Measurements from ENCODE around the gene OPN1MW2.
"Not testable (repeated sequence)": the region's sequence is repeated elsewhere in the genome, so short reads cannot be mapped to it uniquely, and the experiment has no call there.

Gene OPN1MW2

GRCh38 chrX:154219456-154219855 lies at the start of gene OPN1MW2:
OPN1MW2 (plus strand) TSS chrX:154219756; CDS start chrX:154219816, 60 bp downstream.
- H3K9me3 ChIP-seq (ENCODE audit: control insufficient read depth, insufficient read depth, low read depth, low read length); H3K4me1 ChIP-seq (ENCODE audit: control insufficient read depth, insufficient read depth, low read length); H3K36me3 ChIP-seq (ENCODE audit: control insufficient read depth in 2 of 2, insufficient read depth in 1 of 2, low read length in 2 of 2); H3K4me3 ChIP-seq (ENCODE audit: low read depth, low read length); H3K27ac ChIP-seq (ENCODE audit: extremely low read depth, low read depth, low read length); CTCF ChIA-PET; POLR2A ChIA-PET: not testable (repeated sequence)

- POLR2A ChIA-PET, CTCF ChIA-PET: not testable (repeated sequence)
Measured at GRCh38 chrX:154172535-154172943, 47.0 kb upstream of the OPN1MW2 start.

GRCh38 chrX:154174356-154174755 lies 45.2 kb upstream of the OPN1MW2 start:
- H3K9me3 ChIP-seq (ENCODE audit: control insufficient read depth, insufficient read depth, low read depth, low read length); POLR2A ChIA-PET; H3K27ac ChIP-seq (ENCODE audit: extremely low read depth, low read depth, low read length); CTCF ChIA-PET; H3K36me3 ChIP-seq (ENCODE audit: control insufficient read depth in 2 of 2, insufficient read depth in 1 of 2, low read length in 2 of 2); H3K4me1 ChIP-seq (ENCODE audit: control insufficient read depth, insufficient read depth, low read length); H3K4me3 ChIP-seq (ENCODE audit: low read depth, low read length): not testable (repeated sequence)

More at GRCh38 chrX:154172535-154172943, 47.0 kb upstream of the OPN1MW2 start:
- not testable (repeated sequence) for H3K27ac ChIP-seq (ENCODE audit: extremely low read depth, low read depth, low read length); H3K4me3 ChIP-seq (ENCODE audit: low read depth, low read length); H3K36me3 ChIP-seq (ENCODE audit: control insufficient read depth in 2 of 2, insufficient read depth in 1 of 2, low read length in 2 of 2); H3K4me1 ChIP-seq (ENCODE audit: control insufficient read depth, insufficient read depth, low read length); H3K9me3 ChIP-seq (ENCODE audit: control insufficient read depth, insufficient read depth, low read depth, low read length)

GRCh38 chrX:154182296-154182695 lies 37.3 kb upstream of the OPN1MW2 start, which contains the start of gene OPN1MW:
OPN1MW (plus strand) TSS chrX:154182596; CDS start chrX:154182678, 82 bp downstream.
- H3K27ac ChIP-seq (ENCODE audit: extremely low read depth, low read depth, low read length); POLR2A ChIA-PET; H3K4me1 ChIP-seq (ENCODE audit: control insufficient read depth, insufficient read depth, low read length); CTCF ChIA-PET; H3K4me3 ChIP-seq (ENCODE audit: low read depth, low read length); H3K9me3 ChIP-seq (ENCODE audit: control insufficient read depth, insufficient read depth, low read depth, low read length); H3K36me3 ChIP-seq (ENCODE audit: control insufficient read depth in 2 of 2, insufficient read depth in 1 of 2, low read length in 2 of 2): not testable (repeated sequence)

GRCh38 chrX:154183794-154184193 lies 35.8 kb upstream of the OPN1MW2 start:
- H3K9me3 ChIP-seq (ENCODE audit: control insufficient read depth, insufficient read depth, low read depth, low read length); CTCF ChIA-PET; H3K4me3 ChIP-seq (ENCODE audit: low read depth, low read length); H3K27ac ChIP-seq (ENCODE audit: extremely low read depth, low read depth, low read length); H3K4me1 ChIP-seq (ENCODE audit: control insufficient read depth, insufficient read depth, low read length); H3K36me3 ChIP-seq (ENCODE audit: control insufficient read depth in 2 of 2, insufficient read depth in 1 of 2, low read length in 2 of 2); POLR2A ChIA-PET: not testable (repeated sequence)

GRCh38 chrX:154192846-154193245 lies 26.7 kb upstream of the OPN1MW2 start:
- H3K9me3 ChIP-seq (ENCODE audit: control insufficient read depth, insufficient read depth, low read depth, low read length); H3K36me3 ChIP-seq (ENCODE audit: control insufficient read depth in 2 of 2, insufficient read depth in 1 of 2, low read length in 2 of 2); H3K27ac ChIP-seq (ENCODE audit: extremely low read depth, low read depth, low read length); H3K4me3 ChIP-seq (ENCODE audit: low read depth, low read length); POLR2A ChIA-PET; H3K4me1 ChIP-seq (ENCODE audit: control insufficient read depth, insufficient read depth, low read length); CTCF ChIA-PET: not testable (repeated sequence)

- H3K4me1 ChIP-seq (ENCODE audit: control insufficient read depth, insufficient read depth, low read length); H3K9me3 ChIP-seq (ENCODE audit: control insufficient read depth, insufficient read depth, low read depth, low read length); POLR2A ChIA-PET; H3K4me3 ChIP-seq (ENCODE audit: low read depth, low read length); H3K36me3 ChIP-seq (ENCODE audit: control insufficient read depth in 2 of 2, insufficient read depth in 1 of 2, low read length in 2 of 2); CTCF ChIA-PET; H3K27ac ChIP-seq (ENCODE audit: extremely low read depth, low read depth, low read length): not testable (repeated sequence)
Measured at GRCh38 chrX:154194316-154194715, 25.2 kb upstream of the OPN1MW2 start.

- H3K4me1 ChIP-seq (ENCODE audit: control insufficient read depth, insufficient read depth, low read length); H3K27ac ChIP-seq (ENCODE audit: extremely low read depth, low read depth, low read length); H3K36me3 ChIP-seq (ENCODE audit: control insufficient read depth in 2 of 2, insufficient read depth in 1 of 2, low read length in 2 of 2); H3K9me3 ChIP-seq (ENCODE audit: control insufficient read depth, insufficient read depth, low read depth, low read length); POLR2A ChIA-PET; H3K4me3 ChIP-seq (ENCODE audit: low read depth, low read length); CTCF ChIA-PET: not testable (repeated sequence)
Measured at GRCh38 chrX:154196466-154196865, 23.1 kb upstream of the OPN1MW2 start.

DNA sequence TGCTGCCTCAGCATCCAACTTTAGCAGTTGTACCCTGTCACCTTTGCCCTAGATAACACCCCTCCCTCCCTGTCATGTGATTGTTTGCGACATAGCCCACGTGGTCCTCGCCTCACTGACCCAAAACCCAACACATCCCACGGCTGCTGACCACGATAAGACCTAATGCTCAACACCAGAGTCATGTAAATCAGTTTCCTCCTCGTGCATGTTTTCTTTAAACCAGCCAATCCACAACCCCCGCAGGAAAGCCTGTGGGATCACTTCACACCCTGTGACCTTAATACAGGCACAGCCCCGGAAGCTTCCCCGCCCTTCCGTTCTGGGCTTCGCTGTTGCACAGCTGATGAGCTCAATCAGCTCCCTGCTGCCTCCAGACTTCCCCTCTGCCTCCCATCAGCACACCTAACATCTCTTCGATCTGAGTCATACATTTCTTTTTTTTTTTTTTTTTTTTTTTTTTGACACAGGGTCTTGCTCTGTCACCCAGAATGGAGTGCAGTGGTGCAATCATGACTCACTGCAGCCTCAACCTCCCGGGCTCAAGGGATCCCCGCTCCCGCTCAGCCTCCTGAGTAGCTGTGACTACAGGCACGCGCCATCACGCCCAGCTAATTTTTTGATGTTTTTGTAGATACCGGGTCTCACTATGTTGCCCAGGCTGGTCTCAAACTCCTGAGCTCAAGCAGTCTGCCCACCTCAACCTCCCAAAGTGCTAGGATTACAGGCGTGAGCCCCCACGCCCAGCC lies 9.7 kb upstream of the OPN1MW2 start:
- H3K27ac ChIP-seq (ENCODE audit: extremely low read depth, low read depth, low read length); H3K9me3 ChIP-seq (ENCODE audit: control insufficient read depth, insufficient read depth, low read depth, low read length); H3K4me1 ChIP-seq (ENCODE audit: control insufficient read depth, insufficient read depth, low read length); CTCF ChIA-PET; H3K36me3 ChIP-seq (ENCODE audit: control insufficient read depth in 2 of 2, insufficient read depth in 1 of 2, low read length in 2 of 2); POLR2A ChIA-PET; H3K4me3 ChIP-seq (ENCODE audit: low read depth, low read length): not testable (repeated sequence)

DNA sequence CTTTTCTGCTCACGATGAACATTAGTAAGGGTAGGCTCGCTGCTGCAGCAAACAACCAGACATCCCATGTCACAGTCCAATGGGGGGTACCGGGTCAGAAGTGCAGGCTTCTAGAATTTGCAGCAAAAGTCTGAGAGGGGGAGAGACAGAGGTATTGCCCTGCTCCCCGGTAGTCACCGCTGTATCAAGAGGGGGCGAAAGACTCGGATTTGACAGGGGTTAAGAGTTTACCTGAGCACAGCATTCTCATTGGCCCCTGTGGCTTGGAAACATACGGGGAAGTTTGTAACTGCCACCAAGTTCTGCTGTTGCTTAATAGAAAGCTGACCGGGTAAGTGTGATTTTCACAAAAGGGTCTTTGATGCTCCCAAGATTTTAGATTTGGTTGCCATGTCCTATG lies 8.5 kb upstream of the OPN1MW2 start:
- POLR2A ChIA-PET; CTCF ChIA-PET; H3K4me1 ChIP-seq (ENCODE audit: control insufficient read depth, insufficient read depth, low read length); H3K4me3 ChIP-seq (ENCODE audit: low read depth, low read length); H3K36me3 ChIP-seq (ENCODE audit: control insufficient read depth in 2 of 2, insufficient read depth in 1 of 2, low read length in 2 of 2); H3K9me3 ChIP-seq (ENCODE audit: control insufficient read depth, insufficient read depth, low read depth, low read length); H3K27ac ChIP-seq (ENCODE audit: extremely low read depth, low read depth, low read length): not testable (repeated sequence)

GRCh38 chrX:154211499-154211898 lies 8.1 kb upstream of the OPN1MW2 start:
- H3K36me3 ChIP-seq (ENCODE audit: control insufficient read depth in 2 of 2, insufficient read depth in 1 of 2, low read length in 2 of 2); H3K27ac ChIP-seq (ENCODE audit: extremely low read depth, low read depth, low read length); POLR2A ChIA-PET; H3K4me3 ChIP-seq (ENCODE audit: low read depth, low read length); H3K4me1 ChIP-seq (ENCODE audit: control insufficient read depth, insufficient read depth, low read length); H3K9me3 ChIP-seq (ENCODE audit: control insufficient read depth, insufficient read depth, low read depth, low read length); CTCF ChIA-PET: not testable (repeated sequence)

GRCh38 chrX:154225292-154225691 lies 5.7 kb downstream of the OPN1MW2 start:
- H3K4me1 ChIP-seq (ENCODE audit: control insufficient read depth, insufficient read depth, low read length); H3K9me3 ChIP-seq (ENCODE audit: control insufficient read depth, insufficient read depth, low read depth, low read length); H3K27ac ChIP-seq (ENCODE audit: extremely low read depth, low read depth, low read length); H3K4me3 ChIP-seq (ENCODE audit: low read depth, low read length); POLR2A ChIA-PET; CTCF ChIA-PET; H3K36me3 ChIP-seq (ENCODE audit: control insufficient read depth in 2 of 2, insufficient read depth in 1 of 2, low read length in 2 of 2): not testable (repeated sequence)

Measured in HEK293 (cell line).